Heart right ventricle (tissue), 16 donors: ENCODE results near the gene ANKFY1. TPM values are rescaled to one million over a fixed set of nuclear protein-coding genes. Genes with fewer than 3 reads are reported as not detected.

ENCODE experiments used
- ATAC-seq, 8 donors: fragments of 200-7000 bp; cut with Tn5 transposase; one replicate each; pipeline ENCODE4 v1.9.1; 2020; ENCODE audit warnings: mild to moderate bottlenecking in 8 of 8, moderate library complexity in 8 of 8, moderate number of reproducible peaks in 1 of 8
- DNase-seq, 2 donors: peaks; one replicate each; pipeline ENCODE4 v3.0.0-alpha.2; 2020
- H3K27ac ChIP-seq, 10 donors: fragments of 200-600 bp; sonication (generic) in 2 of 10; one replicate each; pipeline versions ENCODE4 v1.5.0 to v1.8.0; 2020 to 2022; ENCODE audit warnings: mild to moderate bottlenecking in 3 of 10
- H3K27me3 ChIP-seq, 7 donors: fragments of 200-600 bp; one replicate each; pipeline ENCODE4 v1.8.0; 2021 to 2022; ENCODE audit warnings: mild to moderate bottlenecking in 2 of 7
- H3K36me3 ChIP-seq, 9 donors: fragments of 200-600 bp; sonication (generic) in 1 of 9; one replicate each; pipeline versions ENCODE4 v1.5.0 to v1.8.0; 2020 to 2022; ENCODE audit warnings: mild to moderate bottlenecking in 2 of 9
- H3K4me1 ChIP-seq, 9 donors: fragments of 200-600 bp; sonication (generic) in 1 of 9; one replicate each; pipeline versions ENCODE4 v1.5.0 to v1.8.0; 2020 to 2022; ENCODE audit warnings: mild to moderate bottlenecking in 4 of 9
- H3K4me3 ChIP-seq, 10 donors: fragments of 200-600 bp; sonication (generic) in 2 of 10; one replicate each; pipeline versions ENCODE4 v1.5.0 to v1.8.0; 2020 to 2022; ENCODE audit warnings: mild to moderate bottlenecking in 7 of 10, moderate library complexity in 2 of 10
- H3K9me3 ChIP-seq, 11 donors: fragments of 200-600 bp in 10 of 11; sonication (generic) in 2 of 11; one replicate each; pipeline versions ENCODE4 v1.5.0 to v1.8.0; 2013 to 2022; ENCODE audit warnings: mild to moderate bottlenecking in 2 of 11, control low read depth in 1 of 11, moderate library complexity in 1 of 11
- CTCF ChIP-seq, 9 donors: fragments of 200-600 bp; sonication (generic) in 2 of 9; IDR thresholded peaks; one replicate each; pipeline versions ENCODE4 v1.5.0 to v1.8.0; 2021 to 2022; ENCODE audit warnings: antibody characterized with exemption in 9 of 9, mild to moderate bottlenecking in 5 of 9, moderate library complexity in 1 of 9
- WGBS, 2 donors: extraction: QIAGEN DNeasy Blood & Tissue Kit; methylation state at CpG; one replicate each; pipeline ENCODE4 v1.1.7; 2013; ENCODE audit warnings: inconsistent platforms in 1 of 2; 5-methylcytosine and 5-hydroxymethylcytosine counted together
- intact Hi-C, 10 donors: fragments of 100-400 bp; cut with DNase I; formaldehyde crosslinking; loops; one replicate each; pipeline versions ENCODE4 v1.11.1 to v1.14.2; 2022
- polyA plus RNA-seq, 2 donors: library from polyadenylated mRNA; stranded (reverse); fragments of 200-250 nt; gene quantifications; one replicate each; pipeline ENCODE4 v1.2.3, GENCODE V29; 2013
- total RNA-seq, 10 donors: library from RNA; stranded (reverse); fragmentation: NEBNext Ultra II Directional in 3 of 10; extraction: Animal tissue kit (Norgen Biotek cat#: 25700) in 3 of 10; gene quantifications; one replicate each; pipeline versions ENCODE4 v1.2.1 to v1.2.4, GENCODE V29; 2021 to 2023
- donor health status: Arrhythmogenic right ventricular cardiomyopathy.
- donor health status: ischemic (EF 13 %, LVEDD 7.1; RV severe dilation, severe dysfunction).
- donor health status: healthy with polysubstance abuse.
- donor health status: DM: no; HTN: yes; CAD: no.
- donor health status: DM: no; HTN: no; CAD: no.
- donor health status: ischemic (EF 25% LVEDD 6.9; RV normal size, moderate dysfunction).
- donor health status: ischemic (EF 25% LVEDD 5.7; RV mildly dilated, moderate dysfunction).
- donor health status: healthy.
- donor health status: DM: yes; HTN: yes; CAD: no.
- donor health status: Ischemic cardiomyopathy.
- donor health status: ischemic (EF 35%, LVEDD 5.7; RV mildly dilated, moderate dysfunction).
- donor health status: nonischemic (EF 11% LVEDD 7.7; RV severe dilation, severe dysfunction).
- donor health status: DM: yes; HTN: yes; CAD: no.
- donor health status: PGD.
- donor health status: ischemic (EF 29% LVEDD 5.4; RV normal size, mild dysfunction).
- donor health status: nonischemic (EF 23%, LVEDD 6.1; RV moderate dilation, normal function).

The ANKFY1 gene
- total and polyA plus RNA-seq, 12 donors: 8.6 to 34.4 (median 24.0) TPM

GRCh38 chr17:4170639-4171280, 93.0 kb downstream of the ANKFY1 start:
- TF ChIP-seq CTCF (IDR thresholded peaks at IDR 0.05): no peak
- WGBS, 2 donors: 90% methylated on average over 27 of the region's 27 CpGs
- no peaks in the 10 kb centered on the region for H3K9me3 ChIP-seq
- H3K4me3 ChIP-seq: no peak overlapping the region
- ATAC-seq (no peak), DNase-seq (no peak)
- intact Hi-C loops: no loop called here
- peaks cover 0 to 17% (median 1%) of the 10 kb centered on the region in 9 donors for H3K4me1 ChIP-seq
- no peak overlapping the region for H3K27ac ChIP-seq
- H3K36me3 ChIP-seq: peaks cover 4 to 100% (median 88%) of the 10 kb centered on the region in 9 donors
- H3K27me3 ChIP-seq: no peaks in the 10 kb centered on the region

GRCh38 chr17:4167786-4168185, 96.0 kb downstream of the ANKFY1 start:
- DNase-seq (no peak), ATAC-seq (peak in 1 of 8 donors; percentile 50)
- intact Hi-C loops: no loop called here
- no peak for TF ChIP-seq CTCF (IDR thresholded peaks at IDR 0.05)
- Histone ChIP-seq H3K36me3 (peaks cover 0 to 94% (median 63%) of the 10 kb centered on the region in 9 donors), H3K27me3 (no peaks in the 10 kb centered on the region), H3K27ac (peak overlapping the region in 1 of 10 donors; percentile 68), H3K9me3 (no peaks in the 10 kb centered on the region), H3K4me3 (no peak overlapping the region), H3K4me1 (peaks cover 0 to 35% (median 21%) of the 10 kb centered on the region in 9 donors)
- 87 to 89% methylated on average over 12 of the region's 12 CpGs for WGBS, 2 donors

- no peak for TF ChIP-seq CTCF (IDR thresholded peaks at IDR 0.05)
- DNase-seq (no peak), ATAC-seq (peak in 5 of 8 donors; percentile 22 to 72 (median 51))
- intact Hi-C loops: no loop called here
- Histone ChIP-seq H3K36me3 (peaks cover 0 to 84% (median 53%) of the 10 kb centered on the region in 9 donors), H3K27ac (no peak overlapping the region), H3K27me3 (no peaks in the 10 kb centered on the region), H3K9me3 (no peaks in the 10 kb centered on the region), H3K4me3 (no peak overlapping the region), H3K4me1 (peaks cover 0 to 48% (median 28%) of the 10 kb centered on the region in 9 donors)
- WGBS, 2 donors: 78 to 93% methylated on average over 8 of the region's 8 CpGs
Measured at GRCh38 chr17:4166419-4166818, 97.4 kb downstream of the ANKFY1 start.

- H3K36me3 ChIP-seq: peaks cover 0 to 74% (median 43%) of the 10 kb centered on the region in 9 donors
- no peaks in the 10 kb centered on the region for H3K27me3 ChIP-seq
- WGBS, 2 donors: 47 to 58% methylated on average over 10 of the region's 10 CpGs
- H3K4me1 ChIP-seq: peaks cover 0 to 52% (median 28%) of the 10 kb centered on the region in 9 donors
- DNase-seq (peak; percentile 62 to 63), ATAC-seq (peak; percentile 53 to 88 (median 67))
- no peak overlapping the region for H3K27ac ChIP-seq
- no peak for TF ChIP-seq CTCF (IDR thresholded peaks at IDR 0.05)
- no peaks in the 10 kb centered on the region for H3K9me3 ChIP-seq
- intact Hi-C loops: loop anchor here in 1 of 10 donors (2.0 kb wide), 1 partner anchor 39 kb away; no protein-coding TSS in a partner anchor
- no peak overlapping the region for H3K4me3 ChIP-seq
Measured at GRCh38 chr17:4165301-4166010, 98.3 kb downstream of the ANKFY1 start.
